RWPE2 (cell line): ENCODE data around the gene NOTUM.

Experiments used
- ATAC-seq: fragments of 200-7000 bp; cut with Tn5 transposase; 3 replicates; pipeline ENCODE4 v1.9.1; 2021; ENCODE audit warnings: low read depth
- DNase-seq: peaks from one replicate; pipeline ENCODE4 v3.0.0-alpha.2; 2020; ENCODE audit warnings: low spot score
- H3K27ac ChIP-seq: fragments of 450-650 bp; 2 replicates; pipeline ENCODE4 v1.5.1; 2017; ENCODE audit warnings: mild to moderate bottlenecking; ENCODE audit not compliant: poor library complexity, severe bottlenecking
- H3K27me3 ChIP-seq: fragments of 250-450 bp; sonication (Bioruptor Pico); 2 replicates; pipeline ENCODE4 v1.5.1; 2021; ENCODE audit warnings: mild to moderate bottlenecking, moderate library complexity; ENCODE audit not compliant: insufficient read depth, poor library complexity, severe bottlenecking
- H3K36me3 ChIP-seq: fragments of 250-450 bp; sonication (Bioruptor Pico); 2 replicates; pipeline ENCODE4 v1.5.1; 2020; ENCODE audit warnings: low read depth, mild to moderate bottlenecking, moderate library complexity
- H3K4me1 ChIP-seq: fragments of 250-450 bp; sonication (Bioruptor Pico); 2 replicates; pipeline ENCODE4 v1.5.1; 2021; ENCODE audit warnings: mild to moderate bottlenecking, moderate library complexity; ENCODE audit not compliant: insufficient read depth, poor library complexity, severe bottlenecking
- H3K4me3 ChIP-seq: fragments of 250-450 bp; sonication (Bioruptor Pico); 2 replicates; pipeline ENCODE4 v1.5.1; 2021; ENCODE audit warnings: mild to moderate bottlenecking, moderate library complexity; ENCODE audit not compliant: severe bottlenecking
- H3K9me3 ChIP-seq: fragments of 250-450 bp; sonication (Bioruptor Pico); 2 replicates; pipeline ENCODE4 v1.5.1; 2021; ENCODE audit warnings: mild to moderate bottlenecking, moderate library complexity; ENCODE audit not compliant: severe bottlenecking
- CTCF ChIP-seq: fragments of 450-650 bp; IDR thresholded peaks from one replicate; pipeline ENCODE4 v1.5.1; 2017; ENCODE audit warnings: mild to moderate bottlenecking, moderate library complexity; ENCODE audit not compliant: poor library complexity, severe bottlenecking

Gene NOTUM

GRCh38 chr17:81966343-81967243 is 5.6 kb upstream of the NOTUM start:
- ATAC-seq (no peak), DNase-seq (no peak)
- Histone ChIP-seq H3K4me1 (no peaks in the 10 kb centered on the region), H3K27ac (no peak overlapping the region), H3K9me3 (no peaks in the 10 kb centered on the region), H3K27me3 (peaks cover 25% of the 10 kb centered on the region), H3K36me3 (no peaks in the 10 kb centered on the region), H3K4me3 (no peak overlapping the region)
- TF ChIP-seq CTCF: no peak

- Histone ChIP-seq H3K27ac (no peak overlapping the region), H3K9me3 (no peaks in the 10 kb centered on the region), H3K4me1 (no peaks in the 10 kb centered on the region), H3K27me3 (peaks cover 38% of the 10 kb centered on the region), H3K36me3 (no peaks in the 10 kb centered on the region), H3K4me3 (no peak overlapping the region)
- TF ChIP-seq CTCF: no peak
- ATAC-seq (no peak), DNase-seq (no peak)
Observed at GRCh38 chr17:81964081-81964849, 3.3 kb upstream of the NOTUM start.

- TF ChIP-seq CTCF: no peak
- Histone ChIP-seq H3K36me3 (no peaks in the 10 kb centered on the region), H3K4me3 (no peak overlapping the region), H3K27me3 (peaks cover 51% of the 10 kb centered on the region), H3K27ac (no peak overlapping the region), H3K9me3 (no peaks in the 10 kb centered on the region), H3K4me1 (no peaks in the 10 kb centered on the region)
- no peak for ATAC-seq
- peak; percentile 61 for DNase-seq
Observed at GRCh38 chr17:81962499-81963441, 1.8 kb upstream of the NOTUM start.

GRCh38 chr17:81961521-81962498 is 823 bp upstream of the NOTUM start:
- Histone ChIP-seq H3K27me3 (peaks cover 51% of the 10 kb centered on the region), H3K4me3 (no peak overlapping the region)
- peak; percentile 58 for DNase-seq

More at GRCh38 chr17:81961521-81962498, 823 bp upstream of the NOTUM start:
- Histone ChIP-seq H3K4me1 (no peaks in the 10 kb centered on the region), H3K9me3 (no peaks in the 10 kb centered on the region), H3K27ac (no peak overlapping the region), H3K36me3 (no peaks in the 10 kb centered on the region)
- no peak for ATAC-seq
- TF ChIP-seq CTCF: no peak
